ENCODE results near the gene PPIL6.

GRCh38 chr6:109450801-109451200 lies 10.4 kb upstream of the PPIL6 start:
- TF ChIP-seq CTCF (conservative IDR thresholded peaks at IDR 0.05; ENCODE audit: low read depth in 2 of 2) = no peak
- TF ChIP-seq POLR2AphosphoS5 (IDR thresholded peaks at IDR 0.05; ENCODE audit: low read depth) = no peak
